Mucosa of descending colon (tissue), 3 donors: ENCODE measurements around the gene ARL15. TPM values are rescaled to one million over a fixed set of nuclear protein-coding genes. Genes with fewer than 3 reads are reported as not detected.

Source experiments
- ATAC-seq: fragments of 200-7000 bp; cut with Tn5 transposase; one replicate; pipeline ENCODE4 v1.9.1; 2020; ENCODE audit warnings: mild to moderate bottlenecking, moderate library complexity
- DNase-seq, 3 donors: peaks; one replicate each; pipeline ENCODE4 v3.0.0-alpha.2; 2020
- H3K36me3 ChIP-seq: fragments of 200-600 bp; one replicate; pipeline ENCODE4 v1.8.0; 2021; ENCODE audit warnings: low read depth, mild to moderate bottlenecking
- H3K4me1 ChIP-seq: fragments of 200-600 bp; one replicate; pipeline ENCODE4 v1.8.0; 2021; ENCODE audit warnings: low read depth, mild to moderate bottlenecking
- H3K4me3 ChIP-seq: fragments of 200-600 bp; one replicate; pipeline ENCODE4 v1.8.0; 2021; ENCODE audit warnings: mild to moderate bottlenecking
- H3K9me3 ChIP-seq: fragments of 200-600 bp; one replicate; pipeline ENCODE4 v1.8.0; 2021; ENCODE audit warnings: mild to moderate bottlenecking
- intact Hi-C, 2 donors: fragments of 100-400 bp; cut with DNase I in 1 of 2; cut with micrococcal nuclease in 1 of 2; formaldehyde crosslinking; loops; one replicate each; pipeline versions ENCODE4 v1.11.0 to v1.11.1; 2022; cut with DNase I, micrococcal nuclease
- total RNA-seq, 3 donors: library from RNA; stranded (reverse); fragmentation: NEBNext Ultra II Directional in 2 of 3; extraction: Animal tissue kit (Norgen Biotek cat#: 25700) in 2 of 3; gene quantifications; one replicate each; pipeline versions ENCODE4 v1.2.1 to v1.2.4, GENCODE V29; 2021 to 2023
- TF ChIP-seq, protein P1 (sequence below): fragments of 200-600 bp; IDR thresholded peaks from one replicate; pipeline ENCODE4 v1.8.0; 2022; ENCODE audit warnings: antibody characterized with exemption, mild to moderate bottlenecking
- donor health status: DM: no; HTN: no; CAD: no; lungs with moderate emphysema.
- donor health status: DM: no; HTN: no; CAD: no.
- donor health status: DM: no; HTN: yes; CAD: no.

The ARL15 gene
- total RNA-seq, 3 donors from 2014 or later = 21.2 to 34.8 (median 30.1) TPM

DNA sequence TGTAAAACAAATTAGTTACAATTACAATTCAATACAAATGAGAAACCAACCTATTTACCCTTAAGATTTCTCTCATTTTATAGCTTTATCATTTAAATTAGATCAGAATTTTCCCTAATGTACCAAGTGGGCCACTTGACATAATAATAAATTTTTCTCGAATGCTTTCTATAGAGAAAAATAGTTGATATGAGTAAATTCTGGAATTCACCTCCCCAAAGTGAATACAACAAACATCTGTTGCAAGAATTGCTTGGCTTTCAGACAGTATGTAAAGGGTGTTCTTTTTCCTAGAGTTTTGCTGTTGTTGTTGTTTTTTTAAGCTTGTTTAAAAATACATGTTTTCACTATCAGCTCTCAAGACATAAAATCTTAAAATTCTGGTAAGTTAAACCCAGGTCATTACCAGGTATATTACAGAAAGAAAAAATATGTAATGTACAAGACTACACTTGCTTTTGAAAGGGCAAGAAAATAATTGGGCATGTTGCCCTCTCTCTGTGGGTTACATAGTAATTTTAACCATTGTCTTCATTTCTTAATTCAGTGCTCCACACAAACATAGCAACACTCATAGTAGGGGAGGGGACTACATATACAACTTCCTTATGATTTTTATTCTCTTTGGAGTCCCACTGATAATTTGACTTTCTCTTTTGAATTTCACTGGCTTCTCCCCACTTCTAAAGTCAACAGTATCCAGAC, 200.6 kb downstream of the ARL15 start:
- intact Hi-C loops = no loop called here
- H3K9me3 ChIP-seq = no peaks in the 10 kb centered on the region
- no peak for ATAC-seq
- no peak for DNase-seq
- no peaks in the 10 kb centered on the region for H3K4me1 ChIP-seq
- H3K36me3 ChIP-seq = no peaks in the 10 kb centered on the region
- TF ChIP-seq, protein P1, sequence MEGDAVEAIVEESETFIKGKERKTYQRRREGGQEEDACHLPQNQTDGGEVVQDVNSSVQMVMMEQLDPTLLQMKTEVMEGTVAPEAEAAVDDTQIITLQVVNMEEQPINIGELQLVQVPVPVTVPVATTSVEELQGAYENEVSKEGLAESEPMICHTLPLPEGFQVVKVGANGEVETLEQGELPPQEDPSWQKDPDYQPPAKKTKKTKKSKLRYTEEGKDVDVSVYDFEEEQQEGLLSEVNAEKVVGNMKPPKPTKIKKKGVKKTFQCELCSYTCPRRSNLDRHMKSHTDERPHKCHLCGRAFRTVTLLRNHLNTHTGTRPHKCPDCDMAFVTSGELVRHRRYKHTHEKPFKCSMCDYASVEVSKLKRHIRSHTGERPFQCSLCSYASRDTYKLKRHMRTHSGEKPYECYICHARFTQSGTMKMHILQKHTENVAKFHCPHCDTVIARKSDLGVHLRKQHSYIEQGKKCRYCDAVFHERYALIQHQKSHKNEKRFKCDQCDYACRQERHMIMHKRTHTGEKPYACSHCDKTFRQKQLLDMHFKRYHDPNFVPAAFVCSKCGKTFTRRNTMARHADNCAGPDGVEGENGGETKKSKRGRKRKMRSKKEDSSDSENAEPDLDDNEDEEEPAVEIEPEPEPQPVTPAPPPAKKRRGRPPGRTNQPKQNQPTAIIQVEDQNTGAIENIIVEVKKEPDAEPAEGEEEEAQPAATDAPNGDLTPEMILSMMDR = no peak
- H3K4me3 ChIP-seq = no peak overlapping the region

DNA sequence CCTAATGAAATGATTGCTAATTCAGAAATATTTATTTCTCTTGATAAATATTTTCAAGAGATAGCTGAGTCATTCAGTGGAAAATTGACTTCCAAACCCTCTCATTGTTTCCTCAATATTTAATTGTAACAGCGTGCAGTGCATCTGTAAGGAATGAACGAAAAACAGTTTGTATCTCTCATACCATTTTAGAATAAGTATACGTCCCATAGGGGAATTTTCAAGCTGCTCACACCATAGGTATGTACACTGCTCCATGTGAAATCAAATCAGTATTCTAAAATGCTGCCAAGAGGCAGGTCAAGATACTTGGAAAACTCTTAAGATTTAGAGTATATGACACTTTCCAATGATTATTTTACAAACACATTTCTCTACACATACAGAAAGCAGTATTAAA, 202.2 kb downstream of the ARL15 start:
- DNase-seq = no peak
- Histone ChIP-seq H3K4me3 (no peak overlapping the region), H3K9me3 (no peaks in the 10 kb centered on the region), H3K4me1 (no peaks in the 10 kb centered on the region), H3K36me3 (no peaks in the 10 kb centered on the region)
- ATAC-seq = no peak
- TF ChIP-seq, protein P1 = no peak
- intact Hi-C loops = no loop called here

DNA sequence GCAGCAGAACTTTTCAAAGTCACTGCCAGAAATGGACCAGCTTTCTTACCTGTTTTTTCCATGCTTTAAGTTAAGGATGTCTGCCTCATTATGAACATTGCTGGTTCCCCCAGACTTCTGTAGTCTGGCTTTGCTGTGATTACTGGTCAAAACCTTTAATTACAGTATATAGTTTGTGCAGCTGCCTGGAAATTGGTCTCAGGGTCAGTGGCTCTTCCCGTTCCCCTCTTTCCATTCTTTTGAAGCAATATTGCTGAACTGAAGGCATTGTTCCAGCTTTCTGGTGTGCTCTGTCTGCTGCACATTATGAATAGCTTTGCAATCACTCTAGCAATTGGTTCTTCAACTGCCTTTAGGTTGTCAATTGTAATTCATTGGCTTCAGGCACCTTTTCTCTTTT, 206.5 kb downstream of the ARL15 start:
- DNase-seq = no peak
- TF ChIP-seq, protein P1 = no peak
- H3K4me1 ChIP-seq = no peaks in the 10 kb centered on the region
- no peaks in the 10 kb centered on the region for H3K36me3 ChIP-seq
- no peaks in the 10 kb centered on the region for H3K9me3 ChIP-seq
- no peak for ATAC-seq
- intact Hi-C loops = no loop called here
- no peak overlapping the region for H3K4me3 ChIP-seq

DNA sequence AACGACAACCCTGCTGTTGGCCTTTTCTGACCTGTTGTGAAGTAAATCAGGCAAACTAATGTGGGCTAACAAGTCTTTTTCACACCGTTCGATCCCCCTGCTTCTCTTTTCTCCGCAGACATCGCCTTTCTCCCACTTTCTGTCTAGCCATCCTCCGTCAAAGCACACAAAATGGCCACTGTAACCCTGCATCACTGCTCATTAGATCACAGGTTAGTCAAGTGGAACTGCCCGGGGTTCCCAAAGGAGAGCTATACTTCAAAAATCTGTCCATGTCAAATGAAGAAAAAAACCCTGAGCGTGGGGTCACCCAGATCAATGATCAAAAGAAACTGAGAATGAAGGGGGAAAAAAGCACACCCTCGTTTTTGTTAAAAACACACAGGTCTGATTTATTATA, 212.1 kb downstream of the ARL15 start:
- no peaks in the 10 kb centered on the region for H3K4me1 ChIP-seq
- no peaks in the 10 kb centered on the region for H3K36me3 ChIP-seq
- no peaks in the 10 kb centered on the region for H3K9me3 ChIP-seq
- intact Hi-C loops = no loop called here
- DNase-seq (no peak), ATAC-seq (no peak)
- H3K4me3 ChIP-seq = no peak overlapping the region
- TF ChIP-seq, protein P1 = no peak

DNA sequence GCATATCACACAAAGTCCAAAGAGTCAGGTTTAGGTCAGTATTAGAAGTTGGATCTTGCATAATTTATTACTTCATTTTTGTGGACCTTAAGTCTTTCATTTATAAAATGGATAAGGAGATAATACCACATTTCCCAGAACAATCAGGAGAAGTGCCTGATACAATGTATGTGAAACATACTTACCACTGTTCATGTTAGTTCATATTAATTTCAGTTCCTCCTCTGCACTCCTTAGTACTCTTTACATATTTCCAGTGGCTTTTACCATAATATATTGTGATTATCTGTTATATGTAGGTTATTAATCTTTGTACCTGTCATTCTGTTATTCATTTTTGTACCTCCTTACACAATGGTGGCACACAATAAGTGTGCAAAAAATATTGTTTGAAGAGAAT, 214.4 kb downstream of the ARL15 start:
- Histone ChIP-seq H3K4me1 (no peaks in the 10 kb centered on the region), H3K4me3 (no peak overlapping the region), H3K9me3 (no peaks in the 10 kb centered on the region), H3K36me3 (no peaks in the 10 kb centered on the region)
- intact Hi-C loops = no loop called here
- TF ChIP-seq, protein P1 = no peak
- DNase-seq = no peak
- no peak for ATAC-seq

DNA sequence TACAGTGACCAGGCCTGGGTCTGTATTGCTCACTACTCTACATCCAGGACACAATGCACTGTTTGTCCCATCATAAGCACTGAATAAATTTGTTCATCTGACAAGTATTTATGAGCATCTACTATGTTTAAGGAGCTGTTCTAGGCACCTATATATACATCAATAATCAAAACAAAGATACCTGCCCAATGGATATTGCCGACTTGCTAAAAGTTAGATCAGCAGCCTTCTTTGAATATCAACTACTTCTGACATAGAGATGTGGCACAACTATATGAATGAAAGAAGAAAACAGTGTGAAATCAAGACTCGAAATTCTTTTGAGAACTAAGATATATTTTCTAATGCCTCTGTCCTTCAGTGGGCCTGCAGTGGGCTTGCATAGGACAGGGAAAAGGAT, 215.7 kb downstream of the ARL15 start:
- H3K36me3 ChIP-seq = no peaks in the 10 kb centered on the region
- H3K4me3 ChIP-seq = no peak overlapping the region

More for the DNA sequence above, 215.7 kb downstream of the ARL15 start:
- no peaks in the 10 kb centered on the region for H3K4me1 ChIP-seq
- DNase-seq = no peak
- no peaks in the 10 kb centered on the region for H3K9me3 ChIP-seq
- intact Hi-C loops = no loop called here
- TF ChIP-seq, protein P1 = no peak
- no peak for ATAC-seq
